IPS DF 6.9 (cell line): Measurements from ENCODE around the gene VWA3B.

Experiments used
- DNase-seq: peaks from one replicate; pipeline ENCODE4 v3.0.0-alpha.2; 2013; ENCODE audit warnings: low read depth, low spot score
- H3K27ac ChIP-seq: one replicate; pipeline ENCODE4 v1.5.1; 2013; ENCODE audit warnings: low read length, control low read depth
- H3K27me3 ChIP-seq: 2 replicates; pipeline ENCODE4 v1.6.1; 2013; ENCODE audit warnings: mild to moderate bottlenecking, low read length; ENCODE audit not compliant: control insufficient read depth, insufficient read depth
- H3K36me3 ChIP-seq: 2 replicates; pipeline ENCODE4 v1.6.1; 2013; ENCODE audit warnings: low read length; ENCODE audit not compliant: control insufficient read depth, insufficient read depth
- H3K4me1 ChIP-seq: 2 replicates; pipeline ENCODE4 v1.6.1; 2013; ENCODE audit warnings: low read length; ENCODE audit not compliant: control insufficient read depth, insufficient read depth
- H3K4me3 ChIP-seq: 2 replicates; pipeline ENCODE4 v1.5.1; 2013; ENCODE audit warnings: mild to moderate bottlenecking, low read length
- H3K9me3 ChIP-seq: 2 replicates; pipeline ENCODE4 v1.6.1; 2013; ENCODE audit warnings: low read length, inconsistent platforms; ENCODE audit not compliant: control insufficient read depth, insufficient read depth
- WGBS: extraction: QIAGEN DNeasy Blood & Tissue Kit; methylation state at CpG from one replicate; pipeline ENCODE4 v1.1.7; 2013; ENCODE audit warnings: mixed read lengths, missing lambda C conversion rate; ENCODE audit not compliant: insufficient read length, insufficient coverage; 5-methylcytosine and 5-hydroxymethylcytosine counted together

VWA3B gene

GRCh38 chr2:98187194-98187593, 100.2 kb downstream of the VWA3B start:
- no peak for DNase-seq
- no peaks in the 10 kb centered on the region for H3K27me3 ChIP-seq
- no peak overlapping the region for H3K4me3 ChIP-seq
- no peaks in the 10 kb centered on the region for H3K9me3 ChIP-seq
- no peaks in the 10 kb centered on the region for H3K36me3 ChIP-seq
- H3K27ac ChIP-seq, result no peak overlapping the region
- WGBS, result no CpG with 5 or more reads among the region's 9 CpGs
- no peaks in the 10 kb centered on the region for H3K4me1 ChIP-seq

- Histone ChIP-seq H3K4me1 (no peaks in the 10 kb centered on the region; the same call in 1 of the 2 replicates), H3K36me3 (no peaks in the 10 kb centered on the region), H3K4me3 (no peak overlapping the region), H3K27me3 (no peaks in the 10 kb centered on the region), H3K9me3 (no peaks in the 10 kb centered on the region), H3K27ac (no peak overlapping the region)
- DNase-seq, result no peak
- WGBS, result no CpG with 5 or more reads among the region's 4 CpGs
Observed at GRCh38 chr2:98188351-98189046, 101.5 kb downstream of the VWA3B start.

- no peak overlapping the region for H3K4me3 ChIP-seq
- H3K27me3 ChIP-seq, result no peaks in the 10 kb centered on the region
- H3K4me1 ChIP-seq, result no peaks in the 10 kb centered on the region; the same call in 1 of the 2 replicates
- H3K9me3 ChIP-seq, result no peaks in the 10 kb centered on the region
- no peak overlapping the region for H3K27ac ChIP-seq
- no peaks in the 10 kb centered on the region for H3K36me3 ChIP-seq
- WGBS, result no CpG with 5 or more reads among the region's 5 CpGs
- no peak for DNase-seq
Observed at GRCh38 chr2:98191883-98192282, 104.9 kb downstream of the VWA3B start.

GRCh38 chr2:98201576-98201975, 114.6 kb downstream of the VWA3B start:
- Histone ChIP-seq H3K27me3 (no peaks in the 10 kb centered on the region), H3K9me3 (no peaks in the 10 kb centered on the region), H3K36me3 (no peaks in the 10 kb centered on the region), H3K27ac (no peak overlapping the region), H3K4me3 (no peak overlapping the region), H3K4me1 (no peaks in the 10 kb centered on the region)
- DNase-seq, result no peak
- no CpG with 5 or more reads among the region's 1 CpG for WGBS

- H3K27me3 ChIP-seq, result no peaks in the 10 kb centered on the region
- no peak overlapping the region for H3K27ac ChIP-seq
- WGBS, result no CpG with 5 or more reads among the region's 3 CpGs
- H3K36me3 ChIP-seq, result no peaks in the 10 kb centered on the region
- H3K9me3 ChIP-seq, result no peaks in the 10 kb centered on the region
- H3K4me1 ChIP-seq, result no peaks in the 10 kb centered on the region
- no peak overlapping the region for H3K4me3 ChIP-seq
- no peak for DNase-seq
Observed at GRCh38 chr2:98205889-98206288, 118.9 kb downstream of the VWA3B start.

- DNase-seq, result no peak
- Histone ChIP-seq H3K4me1 (no peaks in the 10 kb centered on the region), H3K9me3 (no peaks in the 10 kb centered on the region), H3K27ac (no peak overlapping the region), H3K4me3 (no peak overlapping the region), H3K27me3 (no peaks in the 10 kb centered on the region), H3K36me3 (no peaks in the 10 kb centered on the region)
- WGBS, result no CpG with 5 or more reads among the region's 9 CpGs
Observed at GRCh38 chr2:98212092-98213000, 125.4 kb downstream of the VWA3B start.

- Histone ChIP-seq H3K4me1 (no peaks in the 10 kb centered on the region), H3K27ac (no peak overlapping the region), H3K9me3 (no peaks in the 10 kb centered on the region), H3K36me3 (no peaks in the 10 kb centered on the region), H3K27me3 (no peaks in the 10 kb centered on the region), H3K4me3 (no peak overlapping the region)
- no CpG with 5 or more reads among the region's 4 CpGs for WGBS
- DNase-seq, result no peak
Observed at GRCh38 chr2:98216616-98217015, 129.6 kb downstream of the VWA3B start.

GRCh38 chr2:98219152-98219551, 132.2 kb downstream of the VWA3B start:
- H3K4me1 ChIP-seq, result no peaks in the 10 kb centered on the region
- no peak overlapping the region for H3K4me3 ChIP-seq
- no peak overlapping the region for H3K27ac ChIP-seq
- DNase-seq, result no peak
- H3K36me3 ChIP-seq, result no peaks in the 10 kb centered on the region
- H3K27me3 ChIP-seq, result no peaks in the 10 kb centered on the region
- no CpG with 5 or more reads among the region's 3 CpGs for WGBS
- no peaks in the 10 kb centered on the region for H3K9me3 ChIP-seq

GRCh38 chr2:98233941-98234340, 147.0 kb downstream of the VWA3B start:
- H3K4me1 ChIP-seq, result no peaks in the 10 kb centered on the region
- no peak overlapping the region for H3K27ac ChIP-seq
- H3K4me3 ChIP-seq, result no peak overlapping the region
- H3K27me3 ChIP-seq, result no peaks in the 10 kb centered on the region
- H3K9me3 ChIP-seq, result no peaks in the 10 kb centered on the region
- DNase-seq, result no peak
- no peaks in the 10 kb centered on the region for H3K36me3 ChIP-seq
- no CpG with 5 or more reads among the region's 2 CpGs for WGBS

- no peaks in the 10 kb centered on the region for H3K4me1 ChIP-seq
- H3K27me3 ChIP-seq, result no peaks in the 10 kb centered on the region
- H3K4me3 ChIP-seq, result no peak overlapping the region
- H3K9me3 ChIP-seq, result no peaks in the 10 kb centered on the region
- DNase-seq, result no peak
- no CpG with 5 or more reads among the region's 2 CpGs for WGBS
- H3K36me3 ChIP-seq, result no peaks in the 10 kb centered on the region
- H3K27ac ChIP-seq, result no peak overlapping the region
Observed at GRCh38 chr2:98234776-98235175, 147.8 kb downstream of the VWA3B start.
